ENCODE results near the gene WIPI1.
"Not testable (repeated sequence)": the region's sequence is repeated elsewhere in the genome, so short reads cannot be mapped to it uniquely, and the experiment has no call there.

The WIPI1 gene

GRCh38 chr17:68413597-68414560 lies 43.4 kb downstream of the WIPI1 start:
- DNase-seq (ENCODE audit: low read depth), result not testable (repeated sequence)

DNA sequence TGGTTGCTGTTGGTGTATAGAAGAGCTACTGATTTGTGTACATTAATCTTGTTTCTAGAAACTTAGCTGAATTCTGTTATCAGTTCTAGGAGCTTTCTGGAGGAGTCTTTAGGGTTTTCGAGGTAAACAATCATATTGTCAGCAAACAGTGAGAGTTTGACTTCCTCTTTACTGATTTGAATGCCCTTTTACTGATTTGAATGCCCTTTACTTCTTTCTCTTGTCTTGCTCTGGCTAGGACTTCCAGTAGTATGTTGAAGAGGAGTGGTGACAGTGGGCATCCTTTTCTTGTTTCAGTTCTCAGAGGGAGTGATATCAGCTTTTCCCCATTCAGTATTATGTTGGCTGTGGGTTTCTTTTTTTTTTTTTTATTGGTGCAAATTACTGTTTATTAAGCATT lies 49.6 kb downstream of the WIPI1 start:
- not testable (repeated sequence) for DNase-seq (ENCODE audit: low read depth)

DNA sequence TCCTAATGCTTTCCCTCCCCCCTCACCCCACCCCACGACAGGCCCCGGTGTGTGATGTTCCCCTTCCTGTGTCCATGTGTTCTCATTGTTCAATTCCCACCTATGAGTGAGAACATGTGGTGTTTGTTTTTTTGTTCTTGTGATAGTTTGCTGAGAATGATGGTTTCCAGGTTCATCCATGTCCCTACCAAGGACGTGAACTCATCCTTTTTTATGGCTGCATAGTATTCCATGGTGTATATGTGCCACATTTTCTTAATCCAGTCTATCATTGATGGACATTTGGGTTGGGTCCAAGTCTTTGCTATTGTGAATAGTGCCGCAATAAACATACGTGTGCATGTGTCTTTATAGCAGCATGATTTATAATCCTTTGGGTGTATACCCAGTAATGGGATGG lies 53.5 kb downstream of the WIPI1 start:
- not testable (repeated sequence) for DNase-seq (ENCODE audit: low read depth)

- no peak for DNase-seq (ENCODE audit: low read depth)
Observed at GRCh38 chr17:68403122-68403521, 54.2 kb downstream of the WIPI1 start.

DNA sequence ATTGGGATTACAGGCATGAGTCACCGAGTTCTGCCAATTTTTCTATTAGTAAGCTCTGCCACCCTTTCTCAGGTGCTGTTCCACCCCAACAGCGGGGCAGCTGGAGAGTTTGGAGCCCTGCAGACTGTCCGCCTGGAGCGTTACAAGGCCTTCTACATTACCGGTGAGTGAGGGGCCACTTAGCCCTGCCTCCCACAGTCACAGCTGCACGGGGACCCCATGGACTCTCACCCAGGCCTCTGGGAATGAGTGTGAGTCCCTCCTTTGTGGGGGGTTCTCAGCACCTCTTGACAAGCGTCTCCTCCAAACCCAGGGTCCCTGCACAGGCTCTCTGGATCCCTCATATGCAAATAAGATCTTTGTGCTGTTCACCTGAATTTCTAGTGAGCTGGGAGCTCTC lies 56.0 kb downstream of the WIPI1 start:
- DNase-seq (ENCODE audit: low read depth), result no peak

GRCh38 chr17:68400404-68400735 lies 56.9 kb downstream of the WIPI1 start:
- DNase-seq (ENCODE audit: low read depth), result no peak

DNA sequence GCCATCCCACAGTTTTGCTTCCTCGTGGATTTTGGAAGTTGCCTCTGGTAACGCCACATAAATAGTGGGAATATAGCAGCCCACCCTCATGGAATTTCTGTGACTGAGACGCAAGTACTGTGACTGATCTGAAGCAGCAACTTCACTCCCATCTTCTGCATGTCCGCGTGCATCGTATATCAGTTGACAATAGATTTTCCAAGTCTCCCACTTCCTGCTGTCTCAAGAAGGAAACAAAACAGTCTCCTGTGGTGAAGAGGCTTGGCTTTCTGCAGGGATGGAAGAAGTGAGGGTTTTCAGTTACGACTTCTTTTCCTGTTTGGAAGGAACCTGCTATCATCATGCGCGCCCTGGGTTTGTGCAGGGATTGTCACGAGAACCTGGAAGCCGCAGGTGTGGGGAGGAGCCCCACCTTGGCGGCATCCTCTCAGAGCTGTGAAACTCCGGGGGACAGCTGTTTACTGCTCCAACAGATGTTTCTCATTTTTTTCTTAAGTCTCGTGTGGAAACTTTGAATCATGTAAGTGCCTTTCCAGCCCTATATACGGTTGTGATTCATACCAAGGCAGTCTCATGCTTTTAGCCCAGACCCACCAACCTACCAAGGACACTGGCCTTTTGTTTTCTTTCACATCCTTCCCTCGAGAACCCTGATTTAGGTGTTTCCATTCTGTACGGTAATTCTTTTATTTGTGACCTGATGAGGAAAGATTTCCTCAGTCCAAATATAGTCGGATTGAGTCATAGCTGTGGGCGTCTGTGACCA lies 57.5 kb downstream of the WIPI1 start:
- no peak for DNase-seq (ENCODE audit: low read depth)

- no peak for DNase-seq (ENCODE audit: low read depth)
Observed at GRCh38 chr17:68398691-68399637, 58.3 kb downstream of the WIPI1 start.

GRCh38 chr17:68397108-68397536 lies 60.2 kb downstream of the WIPI1 start:
- DNase-seq (ENCODE audit: low read depth), result no peak

- no peak for DNase-seq (ENCODE audit: low read depth)
Observed at GRCh38 chr17:68396226-68397107, 60.8 kb downstream of the WIPI1 start.

DNA sequence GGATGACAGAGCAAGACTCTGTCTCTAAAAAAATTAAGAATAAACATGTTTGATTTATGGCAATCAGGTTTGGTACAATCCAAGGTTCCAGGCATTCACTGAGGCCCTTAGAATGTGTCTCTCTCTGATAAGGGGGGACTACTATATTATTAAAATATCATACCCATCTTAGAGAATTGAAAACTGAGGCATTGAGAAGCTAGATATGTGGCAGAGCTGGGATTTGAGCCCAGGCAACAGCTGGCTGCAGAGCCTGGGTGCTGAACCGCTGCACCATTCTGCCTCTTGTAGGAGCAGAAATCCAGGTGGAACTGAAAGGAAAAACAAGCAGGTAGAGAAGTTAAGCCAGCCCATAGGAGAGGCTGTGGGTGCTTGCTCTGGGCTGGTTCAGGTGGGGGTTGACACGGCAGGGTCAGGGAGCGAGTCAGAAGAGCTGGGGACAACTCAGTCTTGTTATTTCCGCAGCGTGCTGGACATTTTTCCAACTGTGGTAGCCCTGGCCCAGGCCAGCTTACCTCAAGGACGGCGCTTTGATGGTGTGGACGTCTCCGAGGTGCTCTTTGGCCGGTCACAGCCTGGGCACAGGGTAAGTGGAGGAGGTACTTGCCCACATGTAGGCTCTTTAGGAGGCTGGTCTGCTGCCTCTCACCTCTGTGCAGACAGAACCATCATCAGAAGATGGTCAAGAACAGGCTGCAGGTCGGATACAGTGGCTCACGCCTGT lies 62.5 kb downstream of the WIPI1 start:
- no peak for DNase-seq (ENCODE audit: low read depth)

DNA sequence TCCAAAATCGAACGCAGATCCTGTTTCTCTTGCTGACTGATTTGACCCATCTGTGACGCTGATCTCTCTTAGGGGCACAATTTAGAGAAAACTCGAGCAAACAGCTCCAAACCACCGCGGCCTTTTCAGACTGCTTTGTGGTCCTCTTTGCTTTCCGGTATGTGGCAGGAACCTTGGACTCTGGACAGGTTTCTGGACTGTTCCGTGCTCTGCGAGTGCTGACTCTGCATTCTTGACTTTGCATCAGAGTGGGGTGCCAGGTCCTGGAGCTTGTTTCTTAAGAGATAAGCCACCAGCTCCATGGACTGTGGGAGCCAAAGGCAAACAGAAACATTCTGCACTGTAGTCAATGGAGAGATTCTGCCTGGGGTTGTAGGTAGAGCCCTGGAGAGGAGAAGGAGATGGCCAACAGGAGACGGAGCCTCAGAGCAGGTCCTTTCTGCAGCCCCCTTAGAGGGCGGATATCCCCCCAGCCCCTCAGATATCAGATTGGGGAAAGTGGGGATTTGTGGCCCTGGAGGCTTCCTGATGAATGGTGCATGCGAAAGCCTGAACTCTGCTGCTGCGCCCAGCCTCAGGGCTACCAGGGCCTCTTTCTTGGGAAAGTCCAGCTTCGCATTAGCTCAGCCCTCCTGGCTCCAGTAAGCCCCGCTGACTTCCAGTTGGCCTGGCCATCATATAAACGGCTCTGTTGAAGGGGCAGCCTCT lies 65.6 kb downstream of the WIPI1 start:
- DNase-seq (ENCODE audit: low read depth), result no peak

DNA sequence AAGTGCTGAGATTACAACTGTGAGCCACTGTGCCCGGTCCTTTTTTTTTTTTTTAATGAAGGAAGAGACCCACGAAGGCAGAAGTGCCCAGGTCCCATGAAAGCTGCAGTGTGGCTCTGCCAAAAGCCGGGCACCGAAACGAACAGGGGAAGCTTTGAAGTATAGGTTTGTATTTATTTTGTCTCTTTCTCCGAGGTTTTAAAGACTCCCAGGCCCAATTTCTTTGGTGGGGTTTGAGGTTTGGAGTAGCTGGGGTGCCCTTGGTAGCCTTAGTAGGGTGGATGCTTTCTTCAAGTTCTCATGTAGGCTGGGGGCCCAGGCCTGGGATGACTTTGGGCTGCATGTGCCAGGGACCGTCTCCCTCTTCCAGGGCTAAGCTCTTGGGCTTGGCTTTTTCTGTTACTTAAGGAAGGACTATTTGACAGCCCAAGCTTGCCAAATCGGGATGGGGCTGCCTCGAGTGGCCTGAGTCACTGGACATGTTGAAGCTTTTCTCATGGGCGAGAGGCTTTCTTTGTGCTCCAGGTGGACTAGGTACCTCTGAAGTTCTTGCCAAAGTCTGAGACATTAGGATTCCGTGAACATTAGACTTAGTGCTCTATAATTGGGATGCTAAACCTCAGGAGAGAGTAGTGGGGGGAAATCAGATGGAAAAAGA lies 66.3 kb downstream of the WIPI1 start:
- DNase-seq (ENCODE audit: low read depth), result no peak

GRCh38 chr17:68389041-68389440 lies 68.3 kb downstream of the WIPI1 start:
- no peak for DNase-seq (ENCODE audit: low read depth)

DNA sequence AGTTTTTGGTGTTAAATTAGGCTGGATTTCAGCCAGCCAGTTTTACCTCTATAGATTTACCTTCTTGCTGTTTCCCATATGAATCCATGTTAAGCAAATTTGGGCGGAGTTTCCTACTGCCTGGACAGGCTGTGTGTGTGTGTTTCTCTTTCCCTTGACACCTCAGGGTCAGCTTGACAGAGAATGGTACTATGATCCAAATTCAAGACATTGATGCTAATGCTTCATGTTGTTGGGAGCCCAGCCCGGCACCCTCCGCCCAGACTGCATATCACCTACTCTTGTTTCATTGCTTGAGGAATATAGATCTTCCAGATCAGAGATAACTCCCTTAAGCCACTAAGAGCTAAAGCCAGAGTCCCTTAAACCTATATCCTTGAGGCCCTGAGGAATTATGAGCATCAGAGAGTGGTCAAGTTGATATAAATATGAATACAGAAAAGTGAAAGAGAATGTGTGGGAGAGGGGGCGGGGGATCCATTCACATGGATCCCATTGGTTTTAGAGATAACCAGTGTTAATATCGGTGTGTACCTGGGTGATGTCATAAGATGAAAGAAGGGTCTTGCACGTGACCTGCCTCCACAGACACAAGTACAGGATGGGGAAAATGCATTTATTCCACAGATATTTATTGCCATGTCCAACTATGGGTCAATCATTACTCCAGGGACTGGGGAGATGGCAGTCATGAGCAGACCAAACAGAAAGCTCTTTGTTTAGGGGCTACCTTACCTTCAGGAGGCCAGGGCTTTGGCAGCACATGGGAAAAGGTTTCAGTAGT lies 69.7 kb downstream of the WIPI1 start:
- DNase-seq (ENCODE audit: low read depth), result no peak

- no peak for DNase-seq (ENCODE audit: low read depth)
Observed at GRCh38 chr17:68385490-68386215, 71.6 kb downstream of the WIPI1 start.

GRCh38 chr17:68384941-68385340 lies 72.4 kb downstream of the WIPI1 start:
- DNase-seq (ENCODE audit: low read depth), result no peak

GRCh38 chr17:68384471-68384870 lies 72.8 kb downstream of the WIPI1 start:
- no peak for DNase-seq (ENCODE audit: low read depth)
